Spleen (tissue), 11 donors: ENCODE results near the gene ATP8B2. TPM values are rescaled to one million over a fixed set of nuclear protein-coding genes. Genes with fewer than 3 reads are reported as not detected.
"Not testable (repeated sequence)": the region's sequence is repeated elsewhere in the genome, so short reads cannot be mapped to it uniquely, and the experiment has no call there.

ENCODE experiments used
- DNase-seq: peaks from one replicate; pipeline ENCODE4 v3.0.0-alpha.2; 2020
- H3K27ac ChIP-seq, 8 donors: fragments of 200-600 bp; sonication (generic) in 7 of 8; 1 replicate in 4 of 8; 2 replicates in 4 of 8; pipeline versions ENCODE4 v1.5.0 to v1.8.0; 2016 to 2021; ENCODE audit warnings: inconsistent platforms in 4 of 8, mild to moderate bottlenecking in 4 of 8, moderate library complexity in 1 of 8
- H3K27me3 ChIP-seq, 7 donors: fragments of 200-600 bp; sonication (generic) in 6 of 7; replicated peaks in 1 of 7; 1 replicate in 4 of 7; 2 replicates in 3 of 7; pipeline versions ENCODE4 v1.5.0 to v1.8.0; 2016 to 2021; ENCODE audit warnings: inconsistent platforms in 3 of 7, mild to moderate bottlenecking in 1 of 7
- H3K36me3 ChIP-seq, 6 donors: fragments of 200-600 bp; sonication (generic) in 5 of 6; 1 replicate in 4 of 6; 2 replicates in 2 of 6; pipeline versions ENCODE4 v1.5.0 to v1.8.0; 2016 to 2021; ENCODE audit warnings: inconsistent platforms in 2 of 6
- H3K4me1 ChIP-seq, 6 donors: fragments of 200-600 bp; sonication (generic) in 5 of 6; 1 replicate in 3 of 6; 2 replicates in 3 of 6; pipeline versions ENCODE4 v1.5.0 to v1.8.0; 2016 to 2021; ENCODE audit warnings: inconsistent platforms in 3 of 6
- H3K4me3 ChIP-seq, 8 donors: fragments of 200-600 bp; sonication (generic) in 7 of 8; 1 replicate in 4 of 8; 2 replicates in 4 of 8; pipeline versions ENCODE4 v1.5.0 to v1.8.0; 2016 to 2021; ENCODE audit warnings: inconsistent platforms in 4 of 8, mild to moderate bottlenecking in 4 of 8, moderate library complexity in 2 of 8
- H3K9me3 ChIP-seq, 8 donors: fragments of 200-600 bp; sonication (generic) in 7 of 8; 1 replicate in 4 of 8; 2 replicates in 4 of 8; pipeline versions ENCODE4 v1.5.0 to v1.8.0; 2016 to 2021; ENCODE audit warnings: inconsistent platforms in 4 of 8
- CTCF ChIP-seq, 11 experiments: fragments of 200-600 bp in 7 of 11; fragments of 450-650 bp in 4 of 11; sonication (generic) in 4 of 11; IDR thresholded peaks in 8 of 11; conservative IDR thresholded peaks in 3 of 11; 1 replicate in 7 of 11; 2 replicates in 4 of 11; pipeline versions ENCODE4 v1.4.0 to v1.8.0; 2016 to 2021; ENCODE audit warnings: antibody characterized with exemption in 11 of 11, inconsistent platforms in 4 of 11, mild to moderate bottlenecking in 1 of 11
- POLR2A ChIP-seq, 3 donors: fragments of 450-650 bp; IDR thresholded peaks; one replicate each; pipeline ENCODE4 v1.5.1; 2017; ENCODE audit warnings: antibody characterized with exemption in 3 of 3, mild to moderate bottlenecking in 1 of 3
- POLR2AphosphoS5 ChIP-seq, 3 donors: sonication (generic); formaldehyde crosslinking; IDR thresholded peaks; one replicate each; pipeline ENCODE4 v1.5.1; 2017; ENCODE audit warnings: antibody characterized with exemption in 3 of 3
- WGBS, 5 donors: extraction: QIAGEN DNeasy Blood & Tissue Kit in 3 of 5; methylation state at CpG; one replicate each; pipeline versions ENCODE4 v1.1.5 to v1.1.7; 2013 to 2018; 5-methylcytosine and 5-hydroxymethylcytosine counted together
- intact Hi-C: fragments of 100-400 bp; cut with DNase I; formaldehyde crosslinking; loops from one replicate; pipeline ENCODE4 v1.15.0; 2023; ENCODE audit warnings: low total_unique reads
- polyA plus RNA-seq, 3 donors: library from polyadenylated mRNA; stranded (reverse); fragments of 200-250 nt; gene quantifications; one replicate each; pipeline ENCODE4 v1.2.1, GENCODE V29; 2013
- total RNA-seq, 7 donors: library from RNA; depleted of rRNA in 3 of 7; stranded (reverse); fragments of >200 nt in 3 of 7; fragmentation: NEBNext Ultra II Directional in 4 of 7; extraction: Animal tissue kit (Norgen Biotek cat#: 25700) in 4 of 7; gene quantifications; one replicate each; pipeline versions ENCODE4 v1.1.0 to v1.2.1, GENCODE V29; 2016 to 2021
- donor health status: healthy with polysubstance abuse.
- donor health status: DM: no; HTN: no; CAD: no; lungs with moderate emphysema.
- donor health status: DM: no; HTN: no; CAD: no.
- donor health status: Bipolar disorder and iron deficiency.
- donor health status: healthy.
- donor health status: DM: no; HTN: no; CAD: no.
- donor health status: DM: yes; HTN: yes; CAD: no.

The ATP8B2 gene
- total and polyA plus RNA-seq, 10 donors: 5.4 to 107 (median 44.7) TPM

GRCh38 chr1:154313066-154313356 lies 12.3 kb upstream of the ATP8B2 start:
- H3K36me3 ChIP-seq: no peaks in the 10 kb centered on the region
- no peak for DNase-seq
- H3K9me3 ChIP-seq: peaks cover 0 to 33% (median 17%) of the 10 kb centered on the region in 8 donors
- H3K4me1 ChIP-seq: no peaks in the 10 kb centered on the region
- no peak for TF ChIP-seq POLR2A (IDR thresholded peaks at IDR 0.05)
- no peak for TF ChIP-seq POLR2AphosphoS5 (IDR thresholded peaks at IDR 0.05)
- TF ChIP-seq CTCF (IDR thresholded peaks at IDR 0.05 in 8 of 11, conservative IDR thresholded peaks at IDR 0.05 in 3 of 11): no peak
- 71 to 93% (median 91%) methylated on average over 10 of the region's 10 CpGs for WGBS, 5 donors
- no peak overlapping the region for H3K4me3 ChIP-seq
- peaks cover 0 to 3% (median 0%) of the 10 kb centered on the region in 7 donors for H3K27me3 ChIP-seq
- intact Hi-C loops: no loop called here
- no peak overlapping the region for H3K27ac ChIP-seq

- WGBS, 5 donors: 71 to 90% (median 88%) methylated on average over 3 of the region's 3 CpGs
- peaks cover 0 to 27% (median 17%) of the 10 kb centered on the region in 8 donors for H3K9me3 ChIP-seq
- H3K4me1 ChIP-seq, H3K27me3 ChIP-seq, H3K36me3 ChIP-seq, H3K4me3 ChIP-seq, H3K27ac ChIP-seq, DNase-seq, intact Hi-C loops: not testable (repeated sequence)
These were observed 11.1 kb upstream of the ATP8B2 start for GRCh38 chr1:154314226-154314625.

- no peak for TF ChIP-seq POLR2A (IDR thresholded peaks at IDR 0.05)
- TF ChIP-seq POLR2AphosphoS5 (IDR thresholded peaks at IDR 0.05): no peak
- TF ChIP-seq CTCF (IDR thresholded peaks at IDR 0.05 in 8 of 11, conservative IDR thresholded peaks at IDR 0.05 in 3 of 11): no peak
- no peaks in the 10 kb centered on the region for H3K36me3 ChIP-seq
- no peaks in the 10 kb centered on the region for H3K4me1 ChIP-seq
- 49 to 93% (median 91%) methylated on average over 1 of the region's 1 CpG for WGBS, 5 donors
- intact Hi-C loops: no loop called here
- H3K27ac ChIP-seq: no peak overlapping the region
- peaks cover 0 to 8% (median 0%) of the 10 kb centered on the region in 7 donors for H3K27me3 ChIP-seq
- H3K9me3 ChIP-seq: peaks cover 0 to 27% (median 17%) of the 10 kb centered on the region in 8 donors
- no peak overlapping the region for H3K4me3 ChIP-seq
- DNase-seq: no peak
These were observed 8.6 kb upstream of the ATP8B2 start for GRCh38 chr1:154316704-154317103.

GRCh38 chr1:154318386-154318785 lies 6.9 kb upstream of the ATP8B2 start:
- no peak for TF ChIP-seq POLR2A (IDR thresholded peaks at IDR 0.05)
- TF ChIP-seq POLR2AphosphoS5 (IDR thresholded peaks at IDR 0.05): no peak
- no peak for TF ChIP-seq CTCF (IDR thresholded peaks at IDR 0.05 in 8 of 11, conservative IDR thresholded peaks at IDR 0.05 in 3 of 11)
- 72 to 81% (median 76%) methylated on average over 4 of the region's 4 CpGs for WGBS, 5 donors
- intact Hi-C loops: no loop called here
- Histone ChIP-seq H3K4me1 (no peaks in the 10 kb centered on the region), H3K27ac (no peak overlapping the region), H3K27me3 (peaks cover 0 to 15% (median 0%) of the 10 kb centered on the region in 7 donors), H3K9me3 (peaks cover 0 to 27% (median 17%) of the 10 kb centered on the region in 8 donors), H3K36me3 (no peaks in the 10 kb centered on the region), H3K4me3 (no peak overlapping the region)
- DNase-seq: no peak
